ENCODE data around the gene TOB2. TPM values are rescaled to one million over a fixed set of nuclear protein-coding genes. Genes with fewer than 3 reads are reported as not detected.
A peak's percentile ranks its signal among the peaks of the same experiment; 100 is the strongest.

Gene TOB2
- total and polyA plus RNA-seq, 2 donors (not counting 1 experiment from before 2014, with no cell fraction given) = 20.6 to 20.9 TPM

- Histone ChIP-seq H3K27me3 (ENCODE audit: control insufficient read depth, insufficient read depth, low read length) (no peaks in the 10 kb centered on the region), H3K4me1 (ENCODE audit: control insufficient read depth, extremely low read depth, insufficient read depth, low read length) (peaks cover 17% of the 10 kb centered on the region), H3K9ac (ENCODE audit: insufficient read depth, low read length) (no peak overlapping the region), H3K4me2 (ENCODE audit: extremely low read depth, insufficient read depth, low read length) (peak overlapping the region; percentile 54), H3K79me2 (ENCODE audit: control insufficient read depth, insufficient read depth, low read length) (no peaks in the 10 kb centered on the region), H3K9me3 (ENCODE audit: control insufficient read depth, insufficient read depth, low read depth, low read length) (no peaks in the 10 kb centered on the region), H2AFZ (ENCODE audit: low read length) (no peak overlapping the region), H3K27ac (ENCODE audit: insufficient read depth, low read length) (peak overlapping the region; percentile 34), H3K4me3 (replicated peaks in 1 of 4; ENCODE audit: control extremely low read depth in 1 of 4, insufficient read depth in 1 of 4, low read depth in 3 of 4, low read length in 4 of 4) (no peak overlapping the region), H3K36me3 (ENCODE audit: control insufficient read depth, insufficient read depth, low read length) (no peaks in the 10 kb centered on the region), H4K20me1 (ENCODE audit: control insufficient read depth, extremely low read depth, insufficient read depth, low read length) (no peaks in the 10 kb centered on the region)
- TF ChIP-seq, protein P1, sequence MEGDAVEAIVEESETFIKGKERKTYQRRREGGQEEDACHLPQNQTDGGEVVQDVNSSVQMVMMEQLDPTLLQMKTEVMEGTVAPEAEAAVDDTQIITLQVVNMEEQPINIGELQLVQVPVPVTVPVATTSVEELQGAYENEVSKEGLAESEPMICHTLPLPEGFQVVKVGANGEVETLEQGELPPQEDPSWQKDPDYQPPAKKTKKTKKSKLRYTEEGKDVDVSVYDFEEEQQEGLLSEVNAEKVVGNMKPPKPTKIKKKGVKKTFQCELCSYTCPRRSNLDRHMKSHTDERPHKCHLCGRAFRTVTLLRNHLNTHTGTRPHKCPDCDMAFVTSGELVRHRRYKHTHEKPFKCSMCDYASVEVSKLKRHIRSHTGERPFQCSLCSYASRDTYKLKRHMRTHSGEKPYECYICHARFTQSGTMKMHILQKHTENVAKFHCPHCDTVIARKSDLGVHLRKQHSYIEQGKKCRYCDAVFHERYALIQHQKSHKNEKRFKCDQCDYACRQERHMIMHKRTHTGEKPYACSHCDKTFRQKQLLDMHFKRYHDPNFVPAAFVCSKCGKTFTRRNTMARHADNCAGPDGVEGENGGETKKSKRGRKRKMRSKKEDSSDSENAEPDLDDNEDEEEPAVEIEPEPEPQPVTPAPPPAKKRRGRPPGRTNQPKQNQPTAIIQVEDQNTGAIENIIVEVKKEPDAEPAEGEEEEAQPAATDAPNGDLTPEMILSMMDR (conservative IDR thresholded peaks at IDR 0.05 in 1 of 2, IDR thresholded peaks at IDR 0.05 in 1 of 2; ENCODE audit: low read depth in 1 of 2, low read length in 2 of 2) = no peak
- TF ChIP-seq EZH2 (IDR thresholded peaks at IDR 0.05; ENCODE audit: low read length, missing control alignments) = no peak
- peak; percentile 35 to 90 for DNase-seq (ENCODE audit: low read depth in 2 of 2)
Measured at GRCh38 chr22:41401781-41402648, 44.6 kb downstream of the TOB2 start.

DNA sequence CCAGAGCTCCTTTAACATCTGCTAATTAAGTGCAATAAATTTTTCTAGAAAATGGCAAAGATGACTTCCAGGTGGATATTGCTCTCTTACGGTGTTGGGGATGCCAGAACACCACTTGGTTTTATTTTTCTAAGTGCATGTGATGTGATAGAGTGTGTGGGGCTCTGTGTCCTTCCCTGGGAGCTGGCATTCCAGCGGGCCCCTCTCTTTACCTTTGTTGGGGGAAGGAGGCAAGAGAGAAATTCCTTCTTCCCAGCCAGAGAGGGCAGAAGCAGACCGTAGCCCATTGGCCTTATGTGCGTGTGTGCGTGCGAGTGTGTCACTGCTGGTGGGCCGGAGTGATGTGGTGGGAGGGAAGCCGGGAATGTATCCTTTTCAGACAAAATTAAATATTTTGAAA is 47.7 kb downstream of the TOB2 start:
- Histone ChIP-seq H3K27ac (ENCODE audit: insufficient read depth, low read length) (no peak overlapping the region), H3K79me2 (ENCODE audit: control insufficient read depth, insufficient read depth, low read length) (no peaks in the 10 kb centered on the region), H3K9me3 (ENCODE audit: control insufficient read depth, insufficient read depth, low read depth, low read length) (no peaks in the 10 kb centered on the region), H3K4me3 (replicated peaks in 1 of 4; ENCODE audit: control extremely low read depth in 1 of 4, insufficient read depth in 1 of 4, low read depth in 3 of 4, low read length in 4 of 4) (no peak overlapping the region), H3K9ac (ENCODE audit: insufficient read depth, low read length) (no peak overlapping the region), H3K36me3 (ENCODE audit: control insufficient read depth, insufficient read depth, low read length) (peaks cover 4% of the 10 kb centered on the region), H3K27me3 (ENCODE audit: control insufficient read depth, insufficient read depth, low read length) (no peaks in the 10 kb centered on the region), H3K4me1 (ENCODE audit: control insufficient read depth, extremely low read depth, insufficient read depth, low read length) (peaks cover 16% of the 10 kb centered on the region), H3K4me2 (ENCODE audit: extremely low read depth, insufficient read depth, low read length) (no peak overlapping the region), H2AFZ (ENCODE audit: low read length) (no peak overlapping the region), H4K20me1 (ENCODE audit: control insufficient read depth, extremely low read depth, insufficient read depth, low read length) (no peaks in the 10 kb centered on the region)
- TF ChIP-seq EZH2 (IDR thresholded peaks at IDR 0.05; ENCODE audit: low read length, missing control alignments) = no peak
- TF ChIP-seq, protein P1 (conservative IDR thresholded peaks at IDR 0.05 in 1 of 2, IDR thresholded peaks at IDR 0.05 in 1 of 2; ENCODE audit: low read depth in 1 of 2, low read length in 2 of 2) = no peak
- no peak for DNase-seq (ENCODE audit: low read depth in 2 of 2)

GRCh38 chr22:41397143-41397811 is 49.3 kb downstream of the TOB2 start:
- no peak for DNase-seq (ENCODE audit: low read depth in 2 of 2)
- Histone ChIP-seq H2AFZ (ENCODE audit: low read length) (no peak overlapping the region), H4K20me1 (ENCODE audit: control insufficient read depth, extremely low read depth, insufficient read depth, low read length) (no peaks in the 10 kb centered on the region), H3K4me2 (ENCODE audit: extremely low read depth, insufficient read depth, low read length) (no peak overlapping the region), H3K36me3 (ENCODE audit: control insufficient read depth, insufficient read depth, low read length) (peaks cover 4% of the 10 kb centered on the region), H3K27me3 (ENCODE audit: control insufficient read depth, insufficient read depth, low read length) (no peaks in the 10 kb centered on the region), H3K27ac (ENCODE audit: insufficient read depth, low read length) (no peak overlapping the region), H3K9ac (ENCODE audit: insufficient read depth, low read length) (no peak overlapping the region), H3K9me3 (ENCODE audit: control insufficient read depth, insufficient read depth, low read depth, low read length) (no peaks in the 10 kb centered on the region), H3K4me1 (ENCODE audit: control insufficient read depth, extremely low read depth, insufficient read depth, low read length) (peaks cover 8% of the 10 kb centered on the region), H3K79me2 (ENCODE audit: control insufficient read depth, insufficient read depth, low read length) (no peaks in the 10 kb centered on the region), H3K4me3 (replicated peaks in 1 of 4; ENCODE audit: control extremely low read depth in 1 of 4, insufficient read depth in 1 of 4, low read depth in 3 of 4, low read length in 4 of 4) (no peak overlapping the region)
- TF ChIP-seq, protein P1 (conservative IDR thresholded peaks at IDR 0.05 in 1 of 2, IDR thresholded peaks at IDR 0.05 in 1 of 2; ENCODE audit: low read depth in 1 of 2, low read length in 2 of 2) = no peak
- no peak for TF ChIP-seq EZH2 (IDR thresholded peaks at IDR 0.05; ENCODE audit: low read length, missing control alignments)

Measured in fibroblast of lung (primary cell).